ENCODE results near the gene RIMS3.
"Not testable (repeated sequence)": the region's sequence is repeated elsewhere in the genome, so short reads cannot be mapped to it uniquely, and the experiment has no call there.

RIMS3 gene

DNA sequence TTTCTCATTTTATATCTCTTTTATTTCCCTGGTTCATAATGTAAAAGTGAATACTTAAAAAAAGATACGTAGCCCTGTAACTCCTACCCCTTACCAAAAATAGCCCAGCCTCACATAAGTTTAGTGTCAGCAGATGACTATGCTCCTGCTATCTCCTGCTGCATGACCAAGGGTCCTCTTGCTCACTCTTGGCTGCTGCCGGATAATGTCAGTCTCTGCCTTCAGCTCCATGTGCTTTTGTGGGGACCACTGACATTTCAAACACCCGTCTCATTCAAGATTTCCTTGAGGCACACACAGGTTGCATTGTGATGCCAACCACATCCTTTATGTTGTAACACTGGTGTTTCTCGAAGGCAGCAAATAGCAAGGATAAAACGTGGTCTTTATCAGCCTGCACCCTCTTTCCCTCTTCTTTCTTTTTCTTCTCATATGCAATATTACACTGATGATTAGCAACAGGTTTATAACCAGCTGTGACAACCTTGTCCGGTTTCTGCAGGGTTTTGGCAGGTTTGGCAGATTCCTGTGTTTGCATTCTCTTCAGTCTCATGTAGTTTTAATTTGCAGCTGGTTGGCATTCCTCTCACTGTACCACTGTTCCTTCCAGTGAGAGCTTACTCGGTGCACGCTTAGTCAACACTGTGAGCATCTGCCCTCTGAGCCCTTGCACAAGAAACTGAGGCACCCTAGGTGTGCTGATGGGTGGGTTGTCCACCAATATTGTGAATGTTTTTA lies 71.9 kb downstream of the RIMS3 start:
- no peak for DNase-seq (ENCODE audit: low read depth in 2 of 2)

GRCh38 chr1:40592107-40592803 lies 73.2 kb downstream of the RIMS3 start:
- DNase-seq (ENCODE audit: low read depth in 2 of 2), result no peak

- no peak for DNase-seq (ENCODE audit: low read depth in 2 of 2)
Observed at GRCh38 chr1:40588586-40588985, 76.9 kb downstream of the RIMS3 start.

DNA sequence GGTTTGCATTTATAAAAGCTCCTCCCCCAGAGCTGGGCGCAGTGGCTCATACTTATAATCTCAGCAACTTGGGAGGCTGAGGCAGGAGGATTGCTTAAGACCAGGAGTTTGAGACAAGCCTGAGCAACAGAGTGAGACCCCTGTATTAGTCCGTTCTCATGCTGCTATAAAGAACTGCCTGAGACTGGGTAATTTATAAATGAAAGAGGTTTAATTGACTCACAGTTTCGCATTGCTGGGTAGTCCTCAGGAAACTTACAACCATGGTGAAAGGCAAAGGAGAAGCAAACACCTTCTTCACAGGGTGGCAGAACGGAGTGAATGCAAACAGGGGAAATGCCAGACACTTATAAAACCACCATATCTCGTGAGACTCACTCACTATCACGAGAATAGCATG lies 81.5 kb downstream of the RIMS3 start:
- no peak for DNase-seq (ENCODE audit: low read depth in 2 of 2)

- no peak for DNase-seq (ENCODE audit: low read depth in 2 of 2)
Observed at GRCh38 chr1:40582116-40582515, 83.4 kb downstream of the RIMS3 start.

GRCh38 chr1:40575336-40575735 lies 90.1 kb downstream of the RIMS3 start:
- no peak for DNase-seq (ENCODE audit: low read depth in 2 of 2)

- DNase-seq (ENCODE audit: low read depth in 2 of 2), result not testable (repeated sequence)
Observed at GRCh38 chr1:40574805-40575204, 90.7 kb downstream of the RIMS3 start.

Measured in stimulated activated CD8-positive, alpha-beta memory T cell treated with anti-CD3 and anti-CD28 coated beads, Interleukin-7, amount 100 ng/mL, for 1 hour (primary cell).